Renal cortex interstitium (tissue), 11 donors: ENCODE measurements around the gene PDZD2. TPM values are rescaled to one million over a fixed set of nuclear protein-coding genes. Genes with fewer than 3 reads are reported as not detected.
"Not testable (repeated sequence)": the region's sequence is repeated elsewhere in the genome, so short reads cannot be mapped to it uniquely, and the experiment has no call there.

ENCODE experiments used
- DNase-seq, 11 donors: peaks; one replicate each; pipeline ENCODE4 v3.0.0-alpha.2; 2013; ENCODE audit warnings: low read depth in 9 of 11, low spot score in 4 of 11; ENCODE audit errors: extremely low read depth in 1 of 11
- polyA plus RNA-seq, 3 donors: library from polyadenylated mRNA; unstranded; fragments of 120-200 nt; gene quantifications; one replicate each; pipeline ENCODE4 v1.2.1, GENCODE V29; 2013; ENCODE audit not compliant: insufficient read length in 3 of 3

Gene PDZD2
- polyA plus RNA-seq, 3 donors: 17.3 to 21.6 (median 21.2) TPM

DNA sequence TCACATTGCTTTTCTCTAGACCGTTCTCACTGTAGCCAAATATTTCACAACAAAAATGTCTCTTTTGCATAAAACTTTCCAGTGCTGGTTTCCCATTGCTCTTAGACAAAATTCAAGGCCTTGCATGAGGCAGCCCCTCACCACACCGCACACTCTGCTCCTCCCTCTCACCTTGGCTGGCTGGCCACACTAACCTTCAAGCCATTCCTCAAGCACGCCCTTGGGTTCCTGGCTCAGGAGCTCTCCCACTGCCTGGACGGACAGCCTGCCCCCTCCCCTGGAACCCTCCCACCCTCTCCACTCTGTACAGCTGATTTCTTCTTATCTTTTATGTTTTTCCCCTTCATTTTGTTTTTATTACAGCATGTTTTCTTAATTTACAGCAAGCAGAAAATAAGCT, 83.2 kb downstream of the PDZD2 start:
- DNase-seq: no peak

- DNase-seq: no peak
Observed at GRCh38 chr5:31725996-31726395, 87.1 kb downstream of the PDZD2 start.

- DNase-seq: no peak
Observed at GRCh38 chr5:31726952-31727351, 88.0 kb downstream of the PDZD2 start.

- DNase-seq: no peak
Observed at GRCh38 chr5:31728039-31728438, 89.1 kb downstream of the PDZD2 start.

DNA sequence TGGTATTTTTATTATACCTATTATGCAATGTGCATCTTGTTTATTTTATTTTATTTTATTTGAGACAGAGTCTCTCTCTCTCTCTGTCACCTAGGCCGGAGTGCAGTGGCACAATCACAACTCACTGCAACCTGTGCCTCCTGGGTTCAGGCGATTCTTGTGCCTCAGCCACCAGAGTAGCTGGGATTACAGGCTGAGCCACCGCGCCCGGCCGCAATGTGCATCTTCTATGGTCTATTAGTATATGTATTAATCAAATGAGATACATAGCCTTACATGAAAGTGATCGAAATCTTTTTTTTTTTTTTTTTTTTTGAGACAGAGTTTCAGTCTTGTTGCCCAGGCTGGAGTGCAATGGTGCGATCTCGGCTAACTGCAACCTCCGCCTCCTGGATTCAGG, 89.9 kb downstream of the PDZD2 start:
- DNase-seq: not testable (repeated sequence)

DNA sequence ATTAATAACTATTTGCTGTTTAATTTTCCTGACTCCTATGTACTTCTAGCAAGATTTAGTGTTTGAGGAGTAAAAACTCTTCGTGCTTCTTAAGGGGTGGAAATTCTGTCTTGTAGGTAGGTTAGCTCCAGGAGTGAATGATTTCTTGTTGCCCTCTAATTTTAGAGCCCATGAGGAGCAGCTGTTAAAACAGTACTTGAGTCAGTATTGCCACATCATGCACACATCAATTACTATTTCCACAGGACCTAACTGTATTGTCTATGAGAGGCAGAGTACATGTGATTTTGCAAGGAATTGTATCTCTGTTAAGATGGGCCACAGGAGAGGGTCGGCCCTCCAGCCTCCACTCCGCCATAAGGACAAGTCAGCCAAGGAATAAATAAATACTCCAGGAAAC, 91.2 kb downstream of the PDZD2 start:
- no peak for DNase-seq

- no peak for DNase-seq
Observed at GRCh38 chr5:31731016-31731415, 92.1 kb downstream of the PDZD2 start.

DNA sequence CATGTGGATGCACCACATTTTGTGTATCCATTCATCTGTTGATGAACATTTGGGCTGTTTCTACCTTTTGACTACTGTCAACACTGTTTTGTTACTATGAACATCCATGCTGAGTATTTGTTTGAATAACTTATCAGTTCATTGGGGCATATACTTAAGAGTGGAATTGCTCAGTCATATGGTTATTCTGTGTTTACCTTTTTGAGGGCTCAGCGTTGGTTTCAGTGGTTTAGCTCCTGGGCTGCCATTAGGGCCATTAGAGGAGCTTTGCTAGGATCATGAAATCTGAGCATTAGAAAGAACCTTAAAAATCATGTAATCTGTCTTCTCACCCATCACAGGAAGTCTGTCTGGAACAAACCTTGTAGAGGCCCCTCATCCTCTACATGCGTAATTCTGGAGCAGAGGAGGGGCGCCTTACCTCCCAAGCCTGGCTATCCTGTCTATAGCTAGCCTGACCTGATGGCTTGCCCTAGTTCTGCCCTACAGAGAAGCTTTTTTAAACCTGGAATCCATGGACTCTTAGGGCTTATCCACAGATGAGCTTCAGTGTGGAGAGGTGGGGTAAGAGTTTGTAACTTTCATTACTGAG, 92.9 kb downstream of the PDZD2 start:
- DNase-seq: no peak

DNA sequence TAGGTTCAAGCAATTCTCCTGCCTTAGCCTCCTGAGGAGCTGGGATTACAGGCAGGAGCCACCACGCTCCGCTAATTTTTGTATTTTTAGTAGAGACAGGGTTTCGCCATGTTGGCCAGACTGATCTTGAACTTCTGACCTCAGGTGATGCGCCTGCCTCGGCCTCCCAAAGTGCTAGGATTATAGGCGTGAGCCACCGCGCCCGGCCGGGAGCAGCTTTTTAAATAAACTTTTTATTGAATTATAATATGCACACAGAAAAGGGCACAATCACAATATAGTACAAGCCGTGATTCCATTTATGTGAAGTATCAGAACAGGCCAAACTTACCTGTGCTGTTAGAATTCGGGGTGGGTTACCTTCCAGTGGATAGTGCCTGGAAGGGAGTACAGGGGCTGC, 93.9 kb downstream of the PDZD2 start:
- DNase-seq: not testable (repeated sequence)

DNA sequence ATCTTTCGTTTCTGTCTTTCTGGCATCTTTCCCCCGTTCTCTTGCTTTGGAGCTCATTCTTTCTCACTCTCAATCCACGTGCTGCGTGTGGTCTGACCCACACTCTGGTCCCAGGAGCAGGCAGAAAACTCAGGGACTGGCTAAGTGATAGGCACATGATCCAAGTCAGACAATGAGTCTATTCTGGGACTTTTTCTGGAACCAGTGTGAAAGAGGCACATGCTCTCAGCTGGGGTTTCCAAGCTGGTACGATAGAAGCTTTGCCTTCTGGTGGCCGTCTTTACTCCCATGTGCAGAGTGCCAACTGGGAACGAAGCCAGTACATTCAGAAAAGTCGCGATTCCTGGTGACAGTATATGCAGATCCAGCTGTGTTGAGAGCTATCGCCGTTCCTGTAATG, 94.4 kb downstream of the PDZD2 start:
- DNase-seq: no peak

- DNase-seq: no peak
Observed at GRCh38 chr5:31736127-31736526, 97.2 kb downstream of the PDZD2 start.

GRCh38 chr5:31738199-31738598, 99.3 kb downstream of the PDZD2 start:
- no peak for DNase-seq

GRCh38 chr5:31741496-31741895, 102.6 kb downstream of the PDZD2 start:
- no peak for DNase-seq

DNA sequence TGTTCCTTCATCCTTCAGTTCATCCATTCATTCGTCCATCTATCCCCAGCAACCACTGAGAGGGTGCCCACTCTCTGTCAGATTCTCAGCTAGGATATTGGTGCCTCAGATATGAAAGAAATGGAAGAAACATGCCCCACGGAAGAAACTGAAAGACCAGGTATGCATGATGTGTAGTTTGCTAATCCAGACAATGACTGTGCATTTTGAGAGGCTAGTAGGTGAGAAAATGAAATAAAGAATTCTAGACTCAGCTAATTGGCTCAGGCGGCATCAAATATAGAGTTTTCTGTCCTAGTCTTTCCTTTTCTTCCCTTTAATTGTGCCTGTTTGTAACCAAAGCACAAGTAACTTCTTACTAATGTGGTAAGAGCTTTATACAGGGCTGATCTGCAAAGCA, 104.7 kb downstream of the PDZD2 start:
- DNase-seq: no peak

DNA sequence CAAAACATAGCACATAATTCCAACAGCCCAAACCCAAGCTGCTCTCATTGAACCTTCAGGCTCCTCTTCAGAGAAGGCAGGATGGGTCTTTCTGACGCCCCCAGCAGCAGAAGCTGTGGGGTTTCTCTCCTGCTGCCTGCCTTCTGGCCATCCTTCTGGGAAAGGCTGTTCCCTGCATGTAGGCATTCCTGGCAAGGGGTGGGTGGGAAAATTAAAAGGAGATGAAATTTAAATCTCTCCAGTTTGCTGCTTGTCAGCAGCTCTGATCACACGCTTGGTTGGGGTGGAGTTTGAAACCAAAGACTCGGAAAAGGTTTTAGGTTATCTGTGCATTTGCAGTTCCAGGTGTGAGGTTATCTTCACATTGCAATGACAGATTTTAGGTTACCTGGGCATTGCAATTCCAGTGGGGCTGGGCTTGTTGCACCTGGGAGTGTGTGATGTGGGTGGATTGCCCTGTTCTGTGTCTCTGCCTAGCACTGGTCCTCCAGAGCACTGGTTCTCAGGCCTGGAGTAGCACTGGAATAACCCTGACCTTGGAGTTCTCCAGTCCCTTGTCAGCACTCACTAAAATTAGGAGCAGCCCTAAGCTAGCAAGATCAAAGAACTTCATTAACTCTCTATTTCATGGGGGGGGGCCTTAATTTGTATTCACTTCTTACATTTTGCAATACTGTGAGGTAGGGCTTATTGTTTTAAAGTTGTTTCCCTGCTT, 109.7 kb downstream of the PDZD2 start:
- no peak for DNase-seq

DNA sequence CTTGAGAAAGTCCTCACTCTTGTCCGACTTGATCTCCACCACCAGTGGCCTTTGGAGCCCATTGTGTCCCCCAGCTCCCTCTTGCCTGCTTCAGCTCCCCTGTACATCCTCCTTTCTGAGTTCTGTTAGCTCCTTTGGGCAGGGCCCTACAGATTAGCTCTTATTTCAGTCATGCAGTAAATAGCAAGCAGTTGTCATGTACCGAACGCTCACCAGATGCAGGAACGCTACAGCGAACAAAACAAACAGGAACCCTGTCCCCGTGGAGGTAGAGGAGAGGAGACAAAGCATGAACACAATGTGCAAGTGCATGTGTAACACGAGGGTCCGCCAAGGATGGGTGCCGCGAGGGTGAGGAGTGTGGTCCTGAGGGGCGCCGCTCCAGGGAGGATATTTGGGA, 111.3 kb downstream of the PDZD2 start:
- DNase-seq: no peak

GRCh38 chr5:31751610-31752009, 112.7 kb downstream of the PDZD2 start:
- DNase-seq: no peak

DNA sequence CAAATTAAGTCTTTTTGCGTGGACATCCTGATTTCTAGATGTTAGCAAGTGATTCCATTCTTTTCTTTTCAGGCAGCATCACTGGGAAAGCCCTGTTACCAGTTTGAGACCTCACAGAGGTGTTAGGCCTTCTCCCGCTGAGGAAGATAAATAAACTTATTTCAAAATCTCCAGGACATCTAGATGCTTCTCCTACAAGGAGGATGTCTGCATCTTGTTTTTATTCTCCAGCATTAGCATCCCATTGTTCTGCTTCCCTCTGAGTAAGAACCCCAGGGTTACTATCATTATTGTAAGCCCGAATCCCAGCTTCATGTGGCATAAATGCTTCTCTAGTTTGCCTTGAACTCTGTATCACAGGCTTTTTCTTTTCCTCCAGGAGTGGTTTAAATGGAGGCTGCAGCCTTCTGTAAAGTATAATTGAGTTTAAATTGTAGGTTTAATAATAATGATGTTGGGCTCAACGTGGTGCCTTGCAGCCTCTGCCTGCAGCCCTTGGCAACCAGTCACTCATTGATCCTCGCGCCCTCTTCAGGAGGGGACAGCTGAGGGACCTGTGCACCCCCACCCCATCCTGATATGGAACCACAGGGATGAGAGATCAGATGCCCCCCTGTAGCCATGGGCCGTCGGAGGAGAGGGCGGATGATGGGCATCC, 114.9 kb downstream of the PDZD2 start:
- no peak for DNase-seq

DNA sequence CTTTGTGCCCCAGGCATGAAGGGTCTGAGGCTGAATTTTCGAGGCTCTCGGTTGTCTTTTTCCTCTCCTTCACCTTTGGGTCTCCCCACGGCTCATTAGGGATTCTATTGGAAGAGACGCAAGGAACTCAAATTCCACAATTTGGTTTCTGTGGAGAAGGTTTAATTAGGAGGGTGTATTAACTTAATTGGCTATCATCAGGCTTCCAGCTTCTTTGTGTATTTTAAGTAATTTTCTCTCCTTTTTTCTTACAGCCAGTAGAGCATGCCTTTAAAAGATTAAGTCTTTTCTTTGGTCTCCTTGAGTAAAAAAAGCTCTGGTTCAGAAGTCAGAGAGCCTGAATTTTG, 115.4 kb downstream of the PDZD2 start:
- DNase-seq: no peak

GRCh38 chr5:31754741-31755675, 116.1 kb downstream of the PDZD2 start:
- DNase-seq: peak in 2 of 11 donors; percentile 17 to 26
